H1 (cell line): ENCODE data around the gene CELA2A. TPM values are rescaled to one million over a fixed set of nuclear protein-coding genes. Genes with fewer than 3 reads are reported as not detected.

ENCODE experiments used
- CTCF ChIA-PET: fragments of 300-600 bp; sonication (Branson Sonifier 250); formaldehyde crosslinking; loops from one replicate; lab custom pipeline; 2021; ENCODE audit not compliant: partially characterized antibody; lab: Charles Lee
- POLR2A ChIA-PET: fragments of 300-600 bp; sonication (Branson Sonifier 250); formaldehyde crosslinking; loops from one replicate; lab custom pipeline; 2021; ENCODE audit warnings: inconsistent platforms; ENCODE audit not compliant: partially characterized antibody; lab: Charles Lee
- DNase-seq, 2 experiments: peaks; one replicate each; pipeline versions ENCODE4 v3.0.0 to v3.0.0-alpha.2; 2010 to 2022; ENCODE audit warnings: low spot score in 2 of 2, low read depth in 1 of 2, mixed read lengths in 1 of 2
- FAIRE-seq: peaks from 2 replicates; lab custom pipeline; 2011; peaks lifted over from hg19 to GRCh38; lab: Jason Lieb, UNC
- H2AFZ ChIP-seq: 2 replicates; pipeline ENCODE4 v1.8.1; 2012; ENCODE audit warnings: low read length, inconsistent platforms
- H2AK5ac ChIP-seq: 2 replicates; pipeline ENCODE4 v1.6.1; 2013; ENCODE audit warnings: low read depth, low read length
- H2BK120ac ChIP-seq: replicated peaks from 2 replicates; pipeline ENCODE3; 2013; ENCODE audit warnings: low read depth, low read length, inconsistent platforms
- H2BK12ac ChIP-seq: 2 replicates; pipeline ENCODE4 v1.6.1; 2013; ENCODE audit warnings: low read depth, low read length
- H2BK15ac ChIP-seq: 2 replicates; pipeline ENCODE4 v1.6.1; 2013; ENCODE audit warnings: low read length
- H2BK20ac ChIP-seq: 2 replicates; pipeline ENCODE4 v1.6.1; 2013; ENCODE audit warnings: low read length
- H2BK5ac ChIP-seq: 2 replicates; pipeline ENCODE4 v1.6.1; 2013; ENCODE audit warnings: low read depth, low read length
- H3K14ac ChIP-seq: 2 replicates; pipeline ENCODE4 v1.6.1; 2013; ENCODE audit warnings: inconsistent platforms; ENCODE audit not compliant: insufficient read length
- H3K18ac ChIP-seq: 2 replicates; pipeline ENCODE4 v1.6.1; 2013; ENCODE audit warnings: low read length; ENCODE audit errors: extremely low read depth
- H3K23ac ChIP-seq: 2 replicates; pipeline ENCODE4 v1.6.1; 2013; ENCODE audit warnings: inconsistent platforms; ENCODE audit not compliant: insufficient read length
- H3K23me2 ChIP-seq: 2 replicates; pipeline ENCODE4 v1.6.1; 2013; ENCODE audit warnings: low read depth, low read length
- H3K27ac ChIP-seq: 2 replicates; pipeline ENCODE4 v1.6.1; 2011; ENCODE audit warnings: low read depth, low read length, inconsistent platforms
- H3K27me3 ChIP-seq, 4 experiments: replicated peaks in 1 of 4; 1 replicate in 1 of 4; 2 replicates in 3 of 4; pipeline versions ENCODE4 v1.6.1 to v1.8.1; 2011 to 2013; ENCODE audit warnings: low read length in 3 of 4, mild to moderate bottlenecking in 3 of 4, inconsistent platforms in 2 of 4, mixed read lengths in 2 of 4, moderate library complexity in 1 of 4; ENCODE audit not compliant: control insufficient read depth in 3 of 4, insufficient read depth in 3 of 4; ENCODE audit errors: extremely low read depth in 1 of 4
- H3K36me3 ChIP-seq, 4 experiments: 2 replicates each; pipeline versions ENCODE4 v1.6.1 to v1.8.1; 2011 to 2013; ENCODE audit warnings: mild to moderate bottlenecking in 4 of 4, low read length in 3 of 4, moderate library complexity in 2 of 4, control low read depth in 1 of 4, inconsistent platforms in 1 of 4; ENCODE audit not compliant: insufficient read depth in 4 of 4, control insufficient read depth in 2 of 4
- H3K4ac ChIP-seq: replicated peaks from 2 replicates; pipeline ENCODE3; 2013; ENCODE audit warnings: low read length, low read depth, mixed read lengths, inconsistent platforms; ENCODE audit not compliant: insufficient read length
- H3K4me1 ChIP-seq, 4 experiments: replicated peaks in 1 of 4; 1 replicate in 1 of 4; 2 replicates in 3 of 4; pipeline versions ENCODE4 v1.6.1 to v1.8.1; 2011 to 2013; ENCODE audit warnings: low read length in 3 of 4, inconsistent platforms in 2 of 4, mixed read lengths in 1 of 4; ENCODE audit not compliant: insufficient read depth in 4 of 4, control insufficient read depth in 3 of 4
- H3K4me2 ChIP-seq, 2 experiments: 2 replicates each; pipeline versions ENCODE4 v1.6.1 to v1.8.1; 2011 to 2013; ENCODE audit warnings: low read depth in 2 of 2, low read length in 2 of 2, control low read depth in 1 of 2, inconsistent platforms in 1 of 2, mild to moderate bottlenecking in 1 of 2; ENCODE audit not compliant: insufficient read depth in 1 of 2
- H3K4me3 ChIP-seq, 4 experiments: fragments of 200-600, 300-600 bp in 1 of 4; sonication (generic), shearing (Covaris generic), sonication (Bioruptor Twin) in 1 of 4; 2 replicates each; pipeline versions ENCODE4 v1.5.1 to v1.8.1; 2011 to 2016; ENCODE audit warnings: low read length in 4 of 4, low read depth in 3 of 4, control low read depth in 2 of 4, inconsistent platforms in 2 of 4, mild to moderate bottlenecking in 2 of 4, mixed read lengths in 1 of 4, moderate library complexity in 1 of 4; ENCODE audit not compliant: insufficient read depth in 2 of 4; ENCODE audit errors: extremely low read depth in 1 of 4
- H3K56ac ChIP-seq: replicated peaks from 2 replicates; pipeline ENCODE3; 2013; ENCODE audit warnings: low read depth, mild to moderate bottlenecking, mixed read lengths, low read length, inconsistent platforms; ENCODE audit not compliant: insufficient read length
- H3K79me1 ChIP-seq: 2 replicates; pipeline ENCODE4 v1.6.1; 2013; ENCODE audit warnings: low read depth, low read length, control low read depth
- H3K79me2 ChIP-seq, 2 experiments: 2 replicates each; pipeline versions ENCODE4 v1.6.1 to v1.8.1; 2012 to 2013; ENCODE audit warnings: low read length in 2 of 2, mild to moderate bottlenecking in 2 of 2, inconsistent platforms in 1 of 2; ENCODE audit not compliant: insufficient read depth in 2 of 2, control insufficient read depth in 1 of 2
- H3K9ac ChIP-seq, 4 experiments: replicated peaks in 1 of 4; 1 replicate in 1 of 4; 2 replicates in 3 of 4; pipeline versions ENCODE4 v1.6.1 to v1.8.1; 2011 to 2013; ENCODE audit warnings: low read depth in 3 of 4, low read length in 3 of 4, control low read depth in 2 of 4, mild to moderate bottlenecking in 2 of 4, moderate library complexity in 2 of 4, inconsistent platforms in 1 of 4; ENCODE audit errors: extremely low read depth in 1 of 4
- H3K9me3 ChIP-seq, 2 experiments: 2 replicates each; pipeline versions ENCODE4 v1.6.1 to v1.8.1; 2012 to 2013; ENCODE audit warnings: mild to moderate bottlenecking in 2 of 2, moderate library complexity in 2 of 2, control low read depth in 1 of 2, inconsistent platforms in 1 of 2, low read depth in 1 of 2, low read length in 1 of 2, mixed read lengths in 1 of 2; ENCODE audit not compliant: insufficient read depth in 2 of 2
- H4K20me1 ChIP-seq, 2 experiments: replicated peaks in 1 of 2; 2 replicates each; pipeline versions ENCODE3 to v1.8.1; 2011 to 2013; ENCODE audit warnings: inconsistent platforms in 2 of 2, low read length in 2 of 2, mild to moderate bottlenecking in 1 of 2; ENCODE audit not compliant: insufficient read depth in 2 of 2, control insufficient read depth in 1 of 2
- H4K5ac ChIP-seq: 2 replicates; pipeline ENCODE4 v1.6.1; 2013; ENCODE audit warnings: low read length, low read depth, mixed read lengths, inconsistent platforms; ENCODE audit not compliant: insufficient read length
- H4K8ac ChIP-seq: 2 replicates; pipeline ENCODE4 v1.8.0; 2013; ENCODE audit warnings: mild to moderate bottlenecking, moderate library complexity, low read length, inconsistent platforms; ENCODE audit not compliant: insufficient read depth; ENCODE audit errors: extremely low read depth
- H4K91ac ChIP-seq: replicated peaks from 2 replicates; pipeline ENCODE3; 2013; ENCODE audit warnings: low read length, mixed read lengths, inconsistent platforms; ENCODE audit not compliant: insufficient read length
- CHD1 ChIP-seq: IDR thresholded peaks from 2 replicates; pipeline ENCODE4 v1.6.1; 2012; ENCODE audit warnings: low read depth, low read length, improper control_type of control experiment
- EP300 ChIP-seq, 2 experiments: IDR thresholded peaks; 1 replicate in 1 of 2; 2 replicates in 1 of 2; pipeline ENCODE4 v1.6.1; 2011 to 2012; ENCODE audit warnings: low read depth in 2 of 2, low read length in 2 of 2, mild to moderate bottlenecking in 2 of 2, borderline replicate concordance in 1 of 2, inconsistent platforms in 1 of 2, moderate library complexity in 1 of 2
- HDAC2 ChIP-seq, 2 experiments: fragments of 300-600 bp in 1 of 2; sonication (generic) in 1 of 2; IDR thresholded peaks; 2 replicates each; pipeline ENCODE4 v1.6.1; 2011 to 2012; ENCODE audit warnings: low read depth in 2 of 2, low read length in 2 of 2, mild to moderate bottlenecking in 2 of 2, moderate library complexity in 2 of 2, borderline replicate concordance in 1 of 2, inconsistent platforms in 1 of 2
- KDM1A ChIP-seq: fragments of 200-600, 300-600 bp; sonication (generic); IDR thresholded peaks from 2 replicates; pipeline ENCODE4 v1.7.1; 2016; ENCODE audit warnings: mild to moderate bottlenecking, low read length, borderline replicate concordance
- MAFK ChIP-seq: IDR thresholded peaks from 2 replicates; pipeline ENCODE4 v1.6.1; 2012; ENCODE audit warnings: low read depth, mild to moderate bottlenecking, improper control_type of control experiment, low read length
- POLR2AphosphoS5 ChIP-seq: IDR thresholded peaks from 2 replicates; pipeline ENCODE4 v1.6.1; 2011; ENCODE audit warnings: low read depth, low read length
- POU5F1 ChIP-seq: IDR thresholded peaks from 2 replicates; pipeline ENCODE4 v1.6.1; 2011; ENCODE audit warnings: low read depth, mild to moderate bottlenecking, low read length, moderate library complexity
- SP4 ChIP-seq: IDR thresholded peaks from 2 replicates; pipeline ENCODE4 v1.6.1; 2012; ENCODE audit warnings: low read length, inconsistent platforms
- YY1 ChIP-seq: IDR thresholded peaks from 2 replicates; pipeline ENCODE4 v1.6.1; 2011; ENCODE audit warnings: low read depth, mild to moderate bottlenecking, low read length
- WGBS, 2 experiments: shearing (Covaris generic) in 1 of 2; methylation state at CpG; one replicate each; pipeline versions ENCODE4 v1.1.6 to v1.1.7; 2013 to 2015; ENCODE audit warnings: low lambda C conversion rate in 2 of 2, mixed read lengths in 2 of 2, inconsistent platforms in 1 of 2, low coverage in 1 of 2, missing lambda C conversion rate in 1 of 2; ENCODE audit not compliant: insufficient replicate concordance in 2 of 2, insufficient coverage in 1 of 2, insufficient read length in 1 of 2; ENCODE audit errors: extremely low coverage in 1 of 2, missing lambda C conversion rate in 1 of 2; 5-methylcytosine and 5-hydroxymethylcytosine counted together
- polyA plus RNA-seq, 7 experiments: library from polyadenylated mRNA; depleted of rRNA in 3 of 7; stranded (reverse) in 5 of 7; unstranded in 2 of 7; fragments of >200 nt in 5 of 7; fragments of 200-250 nt in 2 of 7; gene quantifications; 1 replicate in 5 of 7; 2 replicates in 1 of 7; 4 replicates in 1 of 7; pipeline versions ENCODE4 v1.2.1 to v1.2.3, GENCODE V29; 2011 to 2013; ENCODE audit warnings: missing spikeins in 2 of 7, mixed read lengths in 2 of 7
- total RNA-seq: library from RNA; stranded (reverse); fragmentation: NEBNext Ultra II Directional; extraction: Animal tissue kit (Norgen Biotek cat#: 25700); gene quantifications from 2 replicates; pipeline ENCODE4 v1.2.1, GENCODE V29; 2021
- TF ChIP-seq, protein P1 (sequence below): IDR thresholded peaks from 2 replicates; pipeline ENCODE4 v1.6.1; 2012; ENCODE audit warnings: inconsistent platforms

The CELA2A gene
- total and polyA plus RNA-seq, 2 of the 8 experiments (the other 6 are each of a cell fraction or from before 2014, with no cell fraction given): not detected

DNA sequence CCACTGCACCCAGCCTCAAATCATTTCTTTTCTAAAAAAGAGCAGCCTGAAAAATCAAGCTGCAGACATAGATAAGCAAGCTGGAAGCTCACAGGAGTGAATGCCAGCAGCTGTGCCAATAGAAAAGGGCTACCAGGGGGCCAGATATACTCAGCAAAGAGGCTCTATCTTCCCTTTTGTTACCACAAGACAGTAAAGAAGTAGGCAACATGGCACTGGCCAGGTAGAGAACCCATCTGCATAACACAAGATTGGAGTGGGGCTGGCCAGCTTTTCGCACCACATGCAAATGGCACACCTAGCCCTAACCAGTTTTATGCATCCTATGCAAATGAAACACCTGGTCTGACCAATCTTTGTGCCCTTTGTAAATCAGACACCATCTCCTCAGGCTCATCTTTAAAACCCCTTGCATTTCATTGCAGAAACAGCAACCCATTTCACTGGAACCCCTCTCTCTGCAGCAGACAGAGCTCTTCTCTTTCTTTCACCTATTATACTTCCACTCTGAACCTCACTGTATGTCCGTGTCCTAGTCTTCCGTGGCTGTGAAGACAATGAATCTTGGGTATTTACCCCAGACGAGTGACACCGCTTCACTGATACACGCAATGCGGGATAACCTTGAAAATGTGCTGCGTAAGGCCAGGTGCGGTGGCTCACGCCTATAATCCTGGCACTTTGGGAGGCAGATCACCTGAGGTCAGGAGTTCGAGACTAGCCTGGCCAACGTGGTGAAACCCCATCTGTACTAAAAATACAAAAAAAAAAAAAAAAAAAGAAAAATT is 52.4 kb downstream of the CELA2A start:
- Histone ChIP-seq H2BK20ac (peak overlapping the region; percentile 88; the same call in 1 of the 2 replicates), H3K79me2 (peaks cover 0 to 9% of the 10 kb centered on the region in 2 experiments; a peak in 1 of 4 replicates), H3K4me3 (peak overlapping the region in 1 of 4 experiments; percentile 23; a peak in 2 of 8 replicates), H3K23ac (no peak overlapping the region), H2BK120ac (peak overlapping the region; percentile 34), H3K56ac (no peak overlapping the region), H2AFZ (no peak overlapping the region), H2AK5ac (peak overlapping the region; percentile 75; the same call in 1 of the 2 replicates), H4K91ac (peak overlapping the region; percentile 38), H2BK12ac (peak overlapping the region; percentile 86; the same call in 1 of the 2 replicates), H3K9ac (peak overlapping the region in 2 of 4 experiments; percentile 46 to 60; a peak in 2 of 7 replicates), H4K8ac (no peak overlapping the region), H3K4me2 (peak overlapping the region; percentile 41 to 60; a peak in 3 of 4 replicates), H4K5ac (peak overlapping the region; percentile 70), H3K4ac (no peak overlapping the region), H3K36me3 (peaks cover 0 to 6% (median 0%) of the 10 kb centered on the region in 4 experiments; a peak in 3 of 8 replicates), H3K79me1 (no peaks in the 10 kb centered on the region; the same call in 1 of the 2 replicates), H4K20me1 (no peaks in the 10 kb centered on the region), H3K18ac (peak overlapping the region; percentile 79; the same call in 1 of the 2 replicates), H2BK15ac (peak overlapping the region; percentile 99; the same call in 1 of the 2 replicates), H3K9me3 (no peaks in the 10 kb centered on the region), H3K4me1 (peaks cover 13 to 31% (median 23%) of the 10 kb centered on the region in 4 experiments), H2BK5ac (peak overlapping the region; percentile 93), H3K23me2 (no peaks in the 10 kb centered on the region), H3K14ac (no peak overlapping the region), H3K27me3 (no peaks in the 10 kb centered on the region), H3K27ac (peak overlapping the region; percentile 84)
- DNase-seq (peak; percentile 62 to 82), FAIRE-seq (peak; percentile 99)
- WGBS, 2 experiments: 12% methylated on average over 12 of the region's 12 CpGs; no CpG with 5 or more reads in 1 of the 2 experiments
- CTCF ChIA-PET: interaction anchor here (0.7 kb wide), 1 partner anchor 826 kb away, joined by 3 read pairs; no protein-coding TSS in a partner anchor
- POLR2A ChIA-PET: interaction anchor here (0.7 to 1.9 kb wide), 9 partner anchors 9 to 652 kb away, joined by 3 to 7 read pairs (median 3); partner anchors contain the start of genes CASP9 and DNAJC16
- TF ChIP-seq POLR2AphosphoS5 (peak; percentile 19), POU5F1 (peak; percentile 61; the same call in 1 of the 2 replicates), HDAC2 (IDR thresholded peaks at IDR 0.05; ENCODE audit: borderline replicate concordance in 1 of 2, low read depth in 2 of 2, low read length in 2 of 2) (peak in 1 of 2 experiments; percentile 5; a peak in 2 of 4 replicates), EP300 (IDR thresholded peaks at IDR 0.05; ENCODE audit: borderline replicate concordance in 1 of 2, low read depth in 2 of 2, low read length in 2 of 2) (peak in 1 of 2 experiments; percentile 40; a peak in 1 of 3 replicates), CHD1 (no peak), MAFK (0 out of 2 replicates have a peak, but pooled peaks have one; percentile 24), SP4 (no peak), YY1 (peak; percentile 76), KDM1A (no peak)
- TF ChIP-seq, protein P1, sequence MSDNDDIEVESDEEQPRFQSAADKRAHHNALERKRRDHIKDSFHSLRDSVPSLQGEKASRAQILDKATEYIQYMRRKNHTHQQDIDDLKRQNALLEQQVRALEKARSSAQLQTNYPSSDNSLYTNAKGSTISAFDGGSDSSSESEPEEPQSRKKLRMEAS: peak; percentile 55; the same call in 1 of the 2 replicates
